ENCODE results near the gene FBXL15. TPM values are rescaled to one million over a fixed set of nuclear protein-coding genes. Genes with fewer than 3 reads are reported as not detected.

FBXL15 gene
- total and polyA plus RNA-seq, 9 of the 15 experiments (the other 6 are each of a cell fraction or from before 2014, with no cell fraction given) = 0.08 to 25.9 (median 3.5) TPM

DNA sequence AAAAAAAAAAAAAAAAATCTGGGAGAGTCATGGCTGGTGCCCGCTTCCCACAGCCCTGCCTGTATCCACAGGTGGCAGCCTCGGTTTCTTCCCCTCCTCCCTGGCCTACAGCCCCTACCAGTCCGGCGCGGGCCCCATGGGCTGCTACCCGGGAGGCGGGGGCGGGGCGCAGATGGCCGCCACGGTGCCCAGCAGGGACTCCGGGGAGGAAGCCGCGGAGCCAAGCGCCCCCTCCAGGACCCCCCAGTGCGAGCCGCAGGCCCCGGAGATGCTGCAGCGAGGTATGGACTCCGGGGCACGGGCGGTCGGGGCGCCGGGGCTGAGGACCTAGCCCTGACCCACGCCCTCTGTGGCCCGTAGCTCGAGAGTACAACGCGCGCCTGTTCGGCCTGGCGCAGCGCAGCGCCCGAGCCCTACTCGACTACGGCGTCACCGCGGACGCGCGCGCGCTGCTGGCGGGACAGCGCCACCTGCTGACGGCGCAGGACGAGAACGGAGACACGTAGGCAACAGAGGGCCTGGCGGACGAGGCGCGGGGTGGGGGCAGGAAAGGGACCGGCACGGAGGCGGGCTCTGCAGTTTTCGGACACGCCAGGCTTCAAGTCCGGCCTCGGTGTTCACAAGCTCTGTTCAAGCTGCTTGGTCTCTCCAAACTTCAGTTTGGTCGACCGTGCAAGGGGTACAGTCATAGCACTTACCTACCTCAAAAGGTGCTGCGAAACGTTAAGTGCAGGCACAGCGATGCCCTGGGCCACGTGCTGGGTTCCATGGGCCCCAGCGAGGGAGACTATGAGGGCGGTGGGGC lies 21.2 kb upstream of the FBXL15 start (continued):
- peak; percentile 81 for TF ChIP-seq SMC3 (conservative IDR thresholded peaks at IDR 0.05; ENCODE audit: insufficient read depth, low read depth, low read length)
- TF ChIP-seq, protein P1, sequence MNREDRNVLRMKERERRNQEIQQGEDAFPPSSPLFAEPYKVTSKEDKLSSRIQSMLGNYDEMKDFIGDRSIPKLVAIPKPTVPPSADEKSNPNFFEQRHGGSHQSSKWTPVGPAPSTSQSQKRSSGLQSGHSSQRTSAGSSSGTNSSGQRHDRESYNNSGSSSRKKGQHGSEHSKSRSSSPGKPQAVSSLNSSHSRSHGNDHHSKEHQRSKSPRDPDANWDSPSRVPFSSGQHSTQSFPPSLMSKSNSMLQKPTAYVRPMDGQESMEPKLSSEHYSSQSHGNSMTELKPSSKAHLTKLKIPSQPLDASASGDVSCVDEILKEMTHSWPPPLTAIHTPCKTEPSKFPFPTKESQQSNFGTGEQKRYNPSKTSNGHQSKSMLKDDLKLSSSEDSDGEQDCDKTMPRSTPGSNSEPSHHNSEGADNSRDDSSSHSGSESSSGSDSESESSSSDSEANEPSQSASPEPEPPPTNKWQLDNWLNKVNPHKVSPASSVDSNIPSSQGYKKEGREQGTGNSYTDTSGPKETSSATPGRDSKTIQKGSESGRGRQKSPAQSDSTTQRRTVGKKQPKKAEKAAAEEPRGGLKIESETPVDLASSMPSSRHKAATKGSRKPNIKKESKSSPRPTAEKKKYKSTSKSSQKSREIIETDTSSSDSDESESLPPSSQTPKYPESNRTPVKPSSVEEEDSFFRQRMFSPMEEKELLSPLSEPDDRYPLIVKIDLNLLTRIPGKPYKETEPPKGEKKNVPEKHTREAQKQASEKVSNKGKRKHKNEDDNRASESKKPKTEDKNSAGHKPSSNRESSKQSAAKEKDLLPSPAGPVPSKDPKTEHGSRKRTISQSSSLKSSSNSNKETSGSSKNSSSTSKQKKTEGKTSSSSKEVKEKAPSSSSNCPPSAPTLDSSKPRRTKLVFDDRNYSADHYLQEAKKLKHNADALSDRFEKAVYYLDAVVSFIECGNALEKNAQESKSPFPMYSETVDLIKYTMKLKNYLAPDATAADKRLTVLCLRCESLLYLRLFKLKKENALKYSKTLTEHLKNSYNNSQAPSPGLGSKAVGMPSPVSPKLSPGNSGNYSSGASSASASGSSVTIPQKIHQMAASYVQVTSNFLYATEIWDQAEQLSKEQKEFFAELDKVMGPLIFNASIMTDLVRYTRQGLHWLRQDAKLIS (CRISPR knock-in tag; IDR thresholded peaks at IDR 0.05) = peak; percentile 64; the same call in 1 of the 2 replicates
- peak; percentile 42; the same call in 1 of the 2 replicates for TF ChIP-seq TCF3 (CRISPR knock-in tag; IDR thresholded peaks at IDR 0.05)
- TF ChIP-seq TAF1 (IDR thresholded peaks at IDR 0.05; ENCODE audit: control insufficient read depth, extremely low read depth, insufficient read depth, low read length, severe bottlenecking) = peak; percentile 24
- TF ChIP-seq HDAC8 (tag; IDR thresholded peaks at IDR 0.05) = no peak
- TF ChIP-seq SP1 (CRISPR knock-in tag; IDR thresholded peaks at IDR 0.05) = peak; percentile 75; the same call in 1 of the 2 replicates
- peak; percentile 73; the same call in 1 of the 2 replicates for TF ChIP-seq FOXP1 (CRISPR knock-in tag; IDR thresholded peaks at IDR 0.05)
- 0 out of 2 replicates have a peak, but pooled peaks have one; percentile 19 for TF ChIP-seq TEAD4 (IDR thresholded peaks at IDR 0.05; ENCODE audit: low read length)
- TF ChIP-seq TEAD4 (CRISPR knock-in tag; IDR thresholded peaks at IDR 0.05; ENCODE audit: borderline replicate concordance) = peak; percentile 34; the same call in 1 of the 2 replicates
- TF ChIP-seq, protein P2, sequence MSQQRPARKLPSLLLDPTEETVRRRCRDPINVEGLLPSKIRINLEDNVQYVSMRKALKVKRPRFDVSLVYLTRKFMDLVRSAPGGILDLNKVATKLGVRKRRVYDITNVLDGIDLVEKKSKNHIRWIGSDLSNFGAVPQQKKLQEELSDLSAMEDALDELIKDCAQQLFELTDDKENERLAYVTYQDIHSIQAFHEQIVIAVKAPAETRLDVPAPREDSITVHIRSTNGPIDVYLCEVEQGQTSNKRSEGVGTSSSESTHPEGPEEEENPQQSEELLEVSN (IDR thresholded peaks at IDR 0.05; ENCODE audit: borderline replicate concordance in 1 of 2, extremely low read depth in 1 of 2, insufficient read depth in 1 of 2, insufficient read length in 1 of 2, low read depth in 1 of 2, low read length in 1 of 2, poor library complexity in 1 of 2, severe bottlenecking in 1 of 2) = peak; percentile 57 to 71
- TF ChIP-seq PHTF2 (CRISPR knock-in tag; IDR thresholded peaks at IDR 0.05) = no peak
- TF ChIP-seq, protein P3, sequence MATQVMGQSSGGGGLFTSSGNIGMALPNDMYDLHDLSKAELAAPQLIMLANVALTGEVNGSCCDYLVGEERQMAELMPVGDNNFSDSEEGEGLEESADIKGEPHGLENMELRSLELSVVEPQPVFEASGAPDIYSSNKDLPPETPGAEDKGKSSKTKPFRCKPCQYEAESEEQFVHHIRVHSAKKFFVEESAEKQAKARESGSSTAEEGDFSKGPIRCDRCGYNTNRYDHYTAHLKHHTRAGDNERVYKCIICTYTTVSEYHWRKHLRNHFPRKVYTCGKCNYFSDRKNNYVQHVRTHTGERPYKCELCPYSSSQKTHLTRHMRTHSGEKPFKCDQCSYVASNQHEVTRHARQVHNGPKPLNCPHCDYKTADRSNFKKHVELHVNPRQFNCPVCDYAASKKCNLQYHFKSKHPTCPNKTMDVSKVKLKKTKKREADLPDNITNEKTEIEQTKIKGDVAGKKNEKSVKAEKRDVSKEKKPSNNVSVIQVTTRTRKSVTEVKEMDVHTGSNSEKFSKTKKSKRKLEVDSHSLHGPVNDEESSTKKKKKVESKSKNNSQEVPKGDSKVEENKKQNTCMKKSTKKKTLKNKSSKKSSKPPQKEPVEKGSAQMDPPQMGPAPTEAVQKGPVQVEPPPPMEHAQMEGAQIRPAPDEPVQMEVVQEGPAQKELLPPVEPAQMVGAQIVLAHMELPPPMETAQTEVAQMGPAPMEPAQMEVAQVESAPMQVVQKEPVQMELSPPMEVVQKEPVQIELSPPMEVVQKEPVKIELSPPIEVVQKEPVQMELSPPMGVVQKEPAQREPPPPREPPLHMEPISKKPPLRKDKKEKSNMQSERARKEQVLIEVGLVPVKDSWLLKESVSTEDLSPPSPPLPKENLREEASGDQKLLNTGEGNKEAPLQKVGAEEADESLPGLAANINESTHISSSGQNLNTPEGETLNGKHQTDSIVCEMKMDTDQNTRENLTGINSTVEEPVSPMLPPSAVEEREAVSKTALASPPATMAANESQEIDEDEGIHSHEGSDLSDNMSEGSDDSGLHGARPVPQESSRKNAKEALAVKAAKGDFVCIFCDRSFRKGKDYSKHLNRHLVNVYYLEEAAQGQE (IDR thresholded peaks at IDR 0.05; ENCODE audit: borderline replicate concordance) = peak; percentile 82
- TF ChIP-seq, protein P3 (CRISPR knock-in tag; IDR thresholded peaks at IDR 0.05; ENCODE audit: low read depth) = 0 out of 2 replicates have a peak, but pooled peaks have one; percentile 31
